Coronary artery (tissue), 2 donors: ENCODE measurements around the gene FPGS.

Source experiments
- DNase-seq: peaks from one replicate; pipeline ENCODE4 v3.0.0-alpha.2; 2017; ENCODE audit warnings: low spot score
- H3K27ac ChIP-seq, 2 donors: fragments of 200-600 bp; sonication (generic); one replicate each; pipeline ENCODE4 v1.5.1; 2016 to 2019
- H3K4me3 ChIP-seq: fragments of 200-600 bp; sonication (generic); 2 replicates; pipeline ENCODE4 v1.5.1; 2016; ENCODE audit warnings: mild to moderate bottlenecking, moderate library complexity
- TF ChIP-seq, protein P1 (sequence below): fragments of 200-600 bp; sonication (generic); IDR thresholded peaks from one replicate; pipeline ENCODE4 v1.5.1; 2019; ENCODE audit warnings: antibody characterized with exemption

FPGS gene

DNA sequence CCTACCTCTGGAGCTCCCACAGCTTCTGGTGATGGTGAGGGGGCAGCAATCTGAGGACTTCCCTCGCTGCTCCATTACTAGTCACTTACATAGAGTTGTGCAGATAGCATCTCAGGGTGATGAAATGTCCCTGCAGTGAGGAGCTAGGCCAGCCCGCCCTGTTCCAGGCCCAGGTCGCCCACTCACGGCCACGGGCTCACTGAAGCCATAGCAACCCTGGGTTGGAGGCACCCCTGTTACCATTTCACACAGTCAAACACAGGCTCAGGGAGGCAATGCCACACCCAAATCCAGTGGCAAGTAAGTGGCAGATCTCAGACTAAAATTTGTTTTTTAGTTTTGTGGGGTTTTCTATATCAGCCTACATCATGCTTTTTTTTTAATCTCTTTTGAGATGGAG lies 43.8 kb upstream of the FPGS start:
- DNase-seq = no peak
- TF ChIP-seq, protein P1, sequence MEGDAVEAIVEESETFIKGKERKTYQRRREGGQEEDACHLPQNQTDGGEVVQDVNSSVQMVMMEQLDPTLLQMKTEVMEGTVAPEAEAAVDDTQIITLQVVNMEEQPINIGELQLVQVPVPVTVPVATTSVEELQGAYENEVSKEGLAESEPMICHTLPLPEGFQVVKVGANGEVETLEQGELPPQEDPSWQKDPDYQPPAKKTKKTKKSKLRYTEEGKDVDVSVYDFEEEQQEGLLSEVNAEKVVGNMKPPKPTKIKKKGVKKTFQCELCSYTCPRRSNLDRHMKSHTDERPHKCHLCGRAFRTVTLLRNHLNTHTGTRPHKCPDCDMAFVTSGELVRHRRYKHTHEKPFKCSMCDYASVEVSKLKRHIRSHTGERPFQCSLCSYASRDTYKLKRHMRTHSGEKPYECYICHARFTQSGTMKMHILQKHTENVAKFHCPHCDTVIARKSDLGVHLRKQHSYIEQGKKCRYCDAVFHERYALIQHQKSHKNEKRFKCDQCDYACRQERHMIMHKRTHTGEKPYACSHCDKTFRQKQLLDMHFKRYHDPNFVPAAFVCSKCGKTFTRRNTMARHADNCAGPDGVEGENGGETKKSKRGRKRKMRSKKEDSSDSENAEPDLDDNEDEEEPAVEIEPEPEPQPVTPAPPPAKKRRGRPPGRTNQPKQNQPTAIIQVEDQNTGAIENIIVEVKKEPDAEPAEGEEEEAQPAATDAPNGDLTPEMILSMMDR = no peak
- H3K27ac ChIP-seq = no peak overlapping the region
- no peak overlapping the region for H3K4me3 ChIP-seq

DNA sequence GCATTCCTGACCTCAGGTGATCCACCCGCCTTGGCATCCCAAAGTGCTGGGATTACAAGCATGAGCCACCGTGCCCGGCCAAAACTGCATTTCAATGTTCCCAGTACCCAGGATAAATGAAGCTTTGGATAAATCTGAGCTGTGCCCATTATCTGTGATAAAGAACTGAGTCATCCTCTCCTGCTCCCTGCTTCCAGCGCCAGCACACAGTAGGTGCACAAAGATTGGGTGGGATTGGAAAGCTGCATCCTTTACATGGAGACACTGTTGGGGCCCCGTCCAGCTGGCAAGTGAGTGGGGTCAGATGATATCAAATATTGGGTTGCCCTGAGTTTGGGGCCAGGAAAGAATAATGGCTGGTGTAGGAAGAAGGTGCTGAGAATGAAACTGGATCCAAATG lies 41.6 kb upstream of the FPGS start:
- peak overlapping the region in 1 of 2 donors; percentile 72 for H3K27ac ChIP-seq
- TF ChIP-seq, protein P1 = no peak
- H3K4me3 ChIP-seq = no peak overlapping the region
- DNase-seq = no peak

DNA sequence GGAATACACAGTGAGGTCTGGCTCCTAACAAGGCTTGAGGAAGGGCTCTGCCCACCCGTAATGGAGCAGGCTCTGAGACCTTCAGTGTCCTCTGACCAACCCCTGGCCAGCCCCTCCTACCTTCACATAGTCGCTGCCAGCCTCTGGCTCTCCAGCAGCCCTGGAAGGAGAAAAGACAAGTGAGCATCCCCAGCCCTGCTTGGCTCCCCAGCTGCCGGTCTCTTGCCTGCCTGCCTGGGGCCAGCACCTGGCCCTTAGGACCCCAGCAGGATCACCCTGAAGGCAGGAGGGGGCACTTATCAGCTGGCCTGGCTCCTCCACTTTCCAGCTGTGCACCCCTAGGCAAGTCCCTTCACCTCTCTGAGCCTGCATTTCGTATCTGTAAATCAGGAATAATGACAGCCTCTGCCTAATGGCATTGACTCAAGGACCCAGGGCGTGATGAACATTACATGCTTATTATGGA lies 41.2 kb upstream of the FPGS start:
- peak overlapping the region in 1 of 2 donors; percentile 72 for H3K27ac ChIP-seq
- TF ChIP-seq, protein P1 = no peak
- peak overlapping the region; percentile 22 for H3K4me3 ChIP-seq
- no peak for DNase-seq

DNA sequence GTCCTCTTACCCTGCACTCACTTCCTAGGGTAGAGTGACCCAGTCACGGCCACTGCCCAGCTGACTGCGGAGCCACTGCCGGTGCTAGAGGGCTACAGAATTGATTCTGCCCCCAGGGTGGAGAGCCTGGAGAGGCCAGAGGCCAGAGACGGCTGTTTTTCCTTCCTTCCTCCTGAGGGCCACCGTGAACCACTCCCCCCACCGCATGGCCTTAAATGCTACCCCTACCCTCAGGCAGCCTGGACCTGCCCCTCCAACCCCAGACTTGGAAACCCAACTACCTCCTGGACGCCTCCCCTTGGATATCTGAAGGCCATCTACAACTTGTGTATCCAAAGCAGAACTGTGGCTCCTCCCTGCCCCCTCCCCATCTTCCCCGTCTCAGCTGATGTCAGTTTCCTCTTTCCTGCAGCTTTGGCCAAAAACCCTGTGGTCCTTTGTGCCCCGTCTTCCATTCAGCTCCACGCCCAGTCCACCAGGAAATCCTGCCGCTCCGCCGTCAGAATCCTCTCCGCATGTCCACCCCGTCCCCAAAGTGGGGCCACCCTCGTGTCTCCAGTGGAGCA lies 40.5 kb upstream of the FPGS start:
- Histone ChIP-seq H3K27ac (peak overlapping the region in 1 of 2 donors; percentile 72), H3K4me3 (peak overlapping the region; percentile 22)
- no peak for DNase-seq
- TF ChIP-seq, protein P1 = no peak

DNA sequence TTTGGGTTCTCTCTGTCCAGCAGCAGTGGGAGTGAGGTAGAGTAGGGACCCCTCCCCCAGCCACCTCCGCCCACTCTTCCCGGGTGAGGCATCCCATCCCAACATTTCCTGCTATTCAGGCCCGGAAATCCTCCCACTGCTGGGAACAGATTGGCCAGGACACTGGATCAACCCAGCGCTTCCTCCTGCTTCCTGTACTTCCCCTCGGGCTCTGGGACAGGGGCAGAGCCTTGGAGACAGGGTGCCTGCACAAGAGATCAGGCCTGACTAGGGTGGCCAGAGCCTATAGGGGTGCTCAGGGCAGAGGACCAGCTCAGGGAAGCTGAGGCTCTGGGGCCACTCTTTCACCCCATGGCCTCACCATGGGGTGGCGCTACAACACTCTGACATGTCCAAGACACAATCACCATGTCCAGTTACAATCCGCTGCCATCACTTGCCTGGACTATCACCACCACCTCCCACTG lies 38.7 kb upstream of the FPGS start:
- H3K4me3 ChIP-seq = no peak overlapping the region
- TF ChIP-seq, protein P1 = no peak
- H3K27ac ChIP-seq = peak overlapping the region in 1 of 2 donors; percentile 68
- DNase-seq = no peak

DNA sequence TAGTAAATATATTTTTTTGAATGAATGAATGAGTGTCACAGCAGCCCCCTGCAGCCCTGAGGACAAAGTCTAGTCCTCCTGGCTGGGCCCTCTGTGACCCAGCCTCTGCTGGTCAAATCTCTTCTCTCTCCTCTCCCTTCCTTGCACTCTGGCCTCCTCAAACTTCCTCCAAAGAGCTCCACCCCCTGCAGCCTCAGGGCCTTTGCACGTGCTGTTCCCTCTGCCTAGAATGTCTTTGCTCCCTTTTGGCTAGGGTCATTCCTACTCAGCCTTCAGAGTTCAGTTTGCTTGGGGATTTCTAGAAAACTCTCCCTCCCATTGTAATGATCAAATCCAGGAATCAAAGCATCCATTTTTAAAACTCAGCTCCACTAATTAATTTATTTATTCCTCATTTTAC lies 37.3 kb upstream of the FPGS start:
- no peak overlapping the region for H3K4me3 ChIP-seq
- peak overlapping the region in 1 of 2 donors; percentile 68 for H3K27ac ChIP-seq
- TF ChIP-seq, protein P1 = no peak
- DNase-seq = no peak

DNA sequence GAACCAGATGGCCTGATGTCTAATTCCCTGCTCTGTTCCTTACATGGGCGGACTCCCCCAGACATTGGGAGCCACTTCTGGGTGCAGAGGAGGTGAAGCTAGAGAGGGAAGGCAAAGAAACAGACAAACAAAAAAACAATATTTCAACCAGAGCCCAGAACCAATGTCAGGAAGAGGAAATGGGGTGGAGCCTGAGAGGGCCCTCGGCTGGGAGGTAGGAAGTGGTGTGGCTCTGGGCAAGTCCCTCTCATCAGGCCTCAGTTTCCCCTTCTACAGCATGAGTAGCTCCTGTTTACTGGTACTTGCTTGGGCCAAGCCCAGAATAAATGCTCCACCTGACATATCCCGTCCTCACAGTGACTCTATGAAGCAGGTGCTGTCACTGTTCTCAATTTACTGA lies 35.3 kb upstream of the FPGS start:
- DNase-seq = no peak
- Histone ChIP-seq H3K27ac (peak overlapping the region in 1 of 2 donors; percentile 70), H3K4me3 (peak overlapping the region; percentile 41)
- TF ChIP-seq, protein P1 = no peak
